Smooth muscle cell (in vitro differentiated cells): ENCODE data around the gene SYNJ2. TPM values are rescaled to one million over a fixed set of nuclear protein-coding genes. Genes with fewer than 3 reads are reported as not detected.

ENCODE experiments used
- DNase-seq: peaks from one replicate; lab custom pipeline; 2025; ENCODE audit not compliant: unreplicated experiment; lab: John Stamatoyannopoulos, UW
- H2AFZ ChIP-seq: fragments of 200-600 bp; sonication (generic); 2 replicates; pipeline ENCODE4 v1.6.0; 2016; ENCODE audit warnings: antibody characterized with exemption, low read depth, mild to moderate bottlenecking
- H3F3A ChIP-seq: fragments of 200-600 bp; sonication (generic); 2 replicates; pipeline ENCODE4 v1.6.0; 2017; ENCODE audit warnings: antibody characterized with exemption, low read depth
- H3K27ac ChIP-seq: fragments of 200-600 bp; sonication (generic); 2 replicates; pipeline ENCODE4 v1.5.1; 2016; ENCODE audit warnings: low read depth, mild to moderate bottlenecking
- H3K27me3 ChIP-seq: fragments of 200-600 bp; sonication (generic); 2 replicates; pipeline ENCODE4 v1.6.1; 2016; ENCODE audit warnings: low read depth, mild to moderate bottlenecking
- H3K36me3 ChIP-seq: fragments of 200-600 bp; sonication (generic); 2 replicates; pipeline ENCODE4 v1.5.1; 2016; ENCODE audit warnings: low read depth
- H3K4me1 ChIP-seq: fragments of 200-600 bp; sonication (generic); 2 replicates; pipeline ENCODE4 v1.5.1; 2016; ENCODE audit warnings: low read depth
- H3K4me2 ChIP-seq: fragments of 200-600 bp; sonication (generic); 2 replicates; pipeline ENCODE4 v1.6.0; 2016; ENCODE audit warnings: mild to moderate bottlenecking
- H3K4me3 ChIP-seq: fragments of 200-600 bp; sonication (generic); 2 replicates; pipeline ENCODE4 v1.5.1; 2016; ENCODE audit warnings: mild to moderate bottlenecking
- H3K79me2 ChIP-seq: fragments of 200-600 bp; sonication (generic); 2 replicates; pipeline ENCODE4 v1.6.0; 2016; ENCODE audit warnings: low read depth, mild to moderate bottlenecking
- H3K9ac ChIP-seq: fragments of 200-600 bp; sonication (generic); 2 replicates; pipeline ENCODE4 v1.6.0; 2016; ENCODE audit warnings: low read depth
- H3K9me3 ChIP-seq: fragments of 200-600 bp; sonication (generic); replicated peaks from 2 replicates; pipeline ENCODE4 v1.5.1; 2016; ENCODE audit warnings: low read depth
- H4K20me1 ChIP-seq: fragments of 200-600 bp; sonication (generic); 2 replicates; pipeline ENCODE4 v1.6.0; 2016; ENCODE audit warnings: low read depth
- CTCF ChIP-seq: fragments of 200-600 bp; sonication (generic); IDR thresholded peaks from 2 replicates; pipeline ENCODE4 v1.5.1; 2017; ENCODE audit warnings: borderline replicate concordance, mild to moderate bottlenecking, antibody characterized with exemption; ENCODE audit not compliant: insufficient read depth, poor library complexity, severe bottlenecking
- WGBS: methylation state at CpG from one replicate; pipeline ENCODE4 v1.1.7; 2016; ENCODE audit warnings: low lambda C conversion rate; 5-methylcytosine and 5-hydroxymethylcytosine counted together
- polyA plus RNA-seq: library from polyadenylated mRNA; unstranded; fragments of >200 nt; fragmentation: Nextera tagmentation; extraction: Ambion mirVana; gene quantifications from 2 replicates; pipeline ENCODE4 v1.2.1, GENCODE V29; 2016
- total RNA-seq: library from RNA; depleted of rRNA; stranded (reverse); fragments of >200 nt; gene quantifications from 2 replicates; pipeline ENCODE4 v1.2.3, GENCODE V29; 2014

The SYNJ2 gene
- total and polyA plus RNA-seq, 2 experiments from 2014 or later, result 6.0 to 6.1 TPM

GRCh38 chr6:158061709-158062461 lies 80.2 kb downstream of the SYNJ2 start:
- H3K79me2 ChIP-seq, result no peaks in the 10 kb centered on the region
- no peaks in the 10 kb centered on the region for H3K9me3 ChIP-seq
- peaks cover 6% of the 10 kb centered on the region for H3F3A ChIP-seq
- H3K4me2 ChIP-seq, result no peak overlapping the region
- no peak overlapping the region for H3K27ac ChIP-seq
- H4K20me1 ChIP-seq, result no peaks in the 10 kb centered on the region
- no peak overlapping the region for H2AFZ ChIP-seq
- H3K9ac ChIP-seq, result no peak overlapping the region
- TF ChIP-seq CTCF, result no peak
- no peaks in the 10 kb centered on the region for H3K4me1 ChIP-seq
- no peaks in the 10 kb centered on the region for H3K27me3 ChIP-seq
- no peak for DNase-seq
- no peaks in the 10 kb centered on the region for H3K36me3 ChIP-seq
- no peak overlapping the region for H3K4me3 ChIP-seq
- WGBS, result 96% methylated on average over 29 of the region's 29 CpGs

- TF ChIP-seq CTCF, result no peak
- no peak overlapping the region for H2AFZ ChIP-seq
- no peaks in the 10 kb centered on the region for H3F3A ChIP-seq
- no peaks in the 10 kb centered on the region for H3K79me2 ChIP-seq
- no peak overlapping the region for H3K27ac ChIP-seq
- H3K9me3 ChIP-seq, result no peaks in the 10 kb centered on the region
- no peak overlapping the region for H3K9ac ChIP-seq
- H3K4me3 ChIP-seq, result no peak overlapping the region
- H3K36me3 ChIP-seq, result no peaks in the 10 kb centered on the region
- 97% methylated on average over 11 of the region's 11 CpGs for WGBS
- H3K4me2 ChIP-seq, result no peak overlapping the region
- H3K4me1 ChIP-seq, result no peaks in the 10 kb centered on the region
- H3K27me3 ChIP-seq, result no peaks in the 10 kb centered on the region
- no peaks in the 10 kb centered on the region for H4K20me1 ChIP-seq
- DNase-seq, result no peak
Observed at GRCh38 chr6:158063736-158064135, 82.1 kb downstream of the SYNJ2 start.

- Histone ChIP-seq H3K79me2 (no peaks in the 10 kb centered on the region), H3K27ac (no peak overlapping the region), H3F3A (no peaks in the 10 kb centered on the region), H3K27me3 (no peaks in the 10 kb centered on the region), H2AFZ (no peak overlapping the region), H4K20me1 (no peaks in the 10 kb centered on the region), H3K36me3 (no peaks in the 10 kb centered on the region), H3K4me3 (no peak overlapping the region), H3K9me3 (no peaks in the 10 kb centered on the region), H3K4me2 (no peak overlapping the region), H3K4me1 (no peaks in the 10 kb centered on the region), H3K9ac (no peak overlapping the region)
- 92% methylated on average over 24 of the region's 24 CpGs for WGBS
- DNase-seq, result no peak
- no peak for TF ChIP-seq CTCF
Observed at GRCh38 chr6:158064725-158065251, 83.1 kb downstream of the SYNJ2 start.
